ENCODE measurements around the gene SLC38A8.

DNA sequence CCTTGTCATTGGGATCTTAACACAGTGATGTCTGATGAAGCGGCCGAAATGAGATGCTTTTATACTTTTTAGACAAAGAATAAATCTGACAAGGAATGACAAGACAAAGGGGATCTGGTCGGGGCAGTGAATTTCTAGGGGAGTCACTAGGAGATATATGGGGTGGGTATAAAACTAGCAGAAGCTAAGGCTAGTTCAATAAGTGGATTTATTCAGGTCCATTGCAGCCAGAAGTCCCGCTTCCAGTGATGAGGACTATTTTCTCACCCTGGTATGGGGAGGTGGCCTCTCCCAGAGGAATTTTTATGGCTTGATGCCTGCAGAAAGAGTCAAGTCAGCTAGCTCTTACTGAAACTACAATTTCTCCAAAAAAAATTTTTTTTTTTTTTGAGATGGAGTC lies 23.9 kb downstream of the SLC38A8 start:
- TF ChIP-seq EZH2 (IDR thresholded peaks at IDR 0.05; ENCODE audit: borderline replicate concordance) = no peak
- TF ChIP-seq CTCF (IDR thresholded peaks at IDR 0.05; ENCODE audit: poor library complexity) = no peak
- no peak for TF ChIP-seq EZH2phosphoT487 (IDR thresholded peaks at IDR 0.05; ENCODE audit: low read depth, severe bottlenecking, unreplicated experiment)

All from hepatocyte (in vitro differentiated cells).